MM.1S (cell line): ENCODE measurements around the gene TCF12.

ENCODE experiments used
- EZH2phosphoT487 ChIP-seq: fragments of 300-600 bp; sonication (generic); IDR thresholded peaks from 2 replicates; pipeline ENCODE4 v1.6.1; 2018; ENCODE audit warnings: antibody characterized with exemption, low read length
- TF ChIP-seq, protein P1 (sequence below): fragments of 300-600 bp; sonication (generic); IDR thresholded peaks from 2 replicates; pipeline ENCODE4 v1.5.1; 2016; ENCODE audit warnings: antibody characterized with exemption, low read length, mixed read lengths

DNA sequence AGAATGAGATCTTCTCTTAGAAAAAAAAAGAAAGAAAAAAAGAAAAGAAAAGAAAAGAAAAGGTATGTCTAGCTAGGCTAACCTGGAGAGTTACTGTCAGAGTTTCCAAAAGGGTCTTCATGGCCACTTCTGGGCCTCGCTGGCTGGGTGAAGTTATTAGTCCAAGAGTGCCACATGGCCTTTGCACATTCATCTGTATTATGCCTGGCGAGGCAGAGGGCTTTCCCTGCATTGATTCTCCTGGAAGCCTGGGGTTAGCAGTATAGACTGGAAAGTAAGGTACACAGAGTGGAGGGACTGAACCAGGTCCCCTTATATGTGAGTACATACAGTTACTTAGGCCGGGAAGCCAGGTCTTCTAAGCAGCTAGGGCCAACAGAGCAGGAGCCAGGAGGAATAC lies 403.0 kb downstream of the TCF12 start:
- TF ChIP-seq, protein P1, sequence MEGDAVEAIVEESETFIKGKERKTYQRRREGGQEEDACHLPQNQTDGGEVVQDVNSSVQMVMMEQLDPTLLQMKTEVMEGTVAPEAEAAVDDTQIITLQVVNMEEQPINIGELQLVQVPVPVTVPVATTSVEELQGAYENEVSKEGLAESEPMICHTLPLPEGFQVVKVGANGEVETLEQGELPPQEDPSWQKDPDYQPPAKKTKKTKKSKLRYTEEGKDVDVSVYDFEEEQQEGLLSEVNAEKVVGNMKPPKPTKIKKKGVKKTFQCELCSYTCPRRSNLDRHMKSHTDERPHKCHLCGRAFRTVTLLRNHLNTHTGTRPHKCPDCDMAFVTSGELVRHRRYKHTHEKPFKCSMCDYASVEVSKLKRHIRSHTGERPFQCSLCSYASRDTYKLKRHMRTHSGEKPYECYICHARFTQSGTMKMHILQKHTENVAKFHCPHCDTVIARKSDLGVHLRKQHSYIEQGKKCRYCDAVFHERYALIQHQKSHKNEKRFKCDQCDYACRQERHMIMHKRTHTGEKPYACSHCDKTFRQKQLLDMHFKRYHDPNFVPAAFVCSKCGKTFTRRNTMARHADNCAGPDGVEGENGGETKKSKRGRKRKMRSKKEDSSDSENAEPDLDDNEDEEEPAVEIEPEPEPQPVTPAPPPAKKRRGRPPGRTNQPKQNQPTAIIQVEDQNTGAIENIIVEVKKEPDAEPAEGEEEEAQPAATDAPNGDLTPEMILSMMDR = no peak
- no peak for TF ChIP-seq EZH2phosphoT487
